ENCODE data around the gene PDGFB.

- TF ChIP-seq CTCF (IDR thresholded peaks at IDR 0.05) (no peak), POLR2A (IDR thresholded peaks at IDR 0.05) (no peak), EP300 (IDR thresholded peaks at IDR 0.05) (no peak)
Measured at GRCh38 chr22:39179401-39179827, 65.4 kb downstream of the PDGFB start.

Data from ovary (tissue), 3 donors.